GM18868 (cell line): Measurements from ENCODE around the gene GGT6.
"Not testable (repeated sequence)": the region's sequence is repeated elsewhere in the genome, so short reads cannot be mapped to it uniquely, and the experiment has no call there.

Experiments used
- ATAC-seq: cut with Tn5 transposase; IDR thresholded peaks from one replicate; pipeline ENCODE4 v1.9.1; 2021; ENCODE audit warnings: mild to moderate bottlenecking, moderate library complexity; ENCODE audit not compliant: unreplicated experiment

GGT6 gene

GRCh38 chr17:4592240-4593005 is 32.0 kb upstream of the GGT6 start:
- ATAC-seq: no peak

GRCh38 chr17:4591529-4591928 is 31.2 kb upstream of the GGT6 start:
- ATAC-seq: no peak

- ATAC-seq: no peak
Measured at GRCh38 chr17:4590981-4591453, 30.6 kb upstream of the GGT6 start.

- ATAC-seq: not testable (repeated sequence)
Measured at GRCh38 chr17:4590042-4590441, 29.7 kb upstream of the GGT6 start.

- ATAC-seq: no peak
Measured at GRCh38 chr17:4588898-4589625, 28.7 kb upstream of the GGT6 start.

- no peak for ATAC-seq
Measured at GRCh38 chr17:4588391-4588790, 28.0 kb upstream of the GGT6 start.

GRCh38 chr17:4587803-4588202 is 27.4 kb upstream of the GGT6 start:
- ATAC-seq: no peak

GRCh38 chr17:4587195-4587594 is 26.8 kb upstream of the GGT6 start:
- no peak for ATAC-seq

- no peak for ATAC-seq
Measured at GRCh38 chr17:4586043-4586442, 25.7 kb upstream of the GGT6 start.

GRCh38 chr17:4585638-4585994 is 25.2 kb upstream of the GGT6 start:
- no peak for ATAC-seq

GRCh38 chr17:4584917-4585637 is 24.7 kb upstream of the GGT6 start:
- no peak for ATAC-seq

GRCh38 chr17:4584101-4584916 is 23.9 kb upstream of the GGT6 start, which contains the start of gene SMTNL2:
TSS of gene SMTNL2 (plus strand) at chr17:4584529. CDS start at chr17:4584606, 77 bp downstream.
- ATAC-seq: no peak

GRCh38 chr17:4583782-4584100 is 23.4 kb upstream of the GGT6 start:
- ATAC-seq: no peak

- no peak for ATAC-seq
Measured at GRCh38 chr17:4583206-4583605, 22.8 kb upstream of the GGT6 start.

GRCh38 chr17:4582691-4583090 is 22.3 kb upstream of the GGT6 start:
- no peak for ATAC-seq

- ATAC-seq: no peak
Measured at GRCh38 chr17:4582101-4582501, 21.7 kb upstream of the GGT6 start.

GRCh38 chr17:4580291-4580690 is 19.9 kb upstream of the GGT6 start:
- ATAC-seq: no peak

GRCh38 chr17:4579678-4580077 is 19.3 kb upstream of the GGT6 start:
- ATAC-seq: no peak

- not testable (repeated sequence) for ATAC-seq
Measured at GRCh38 chr17:4578349-4578748, 18.0 kb upstream of the GGT6 start.

GRCh38 chr17:4577386-4577993 is 17.1 kb upstream of the GGT6 start:
- no peak for ATAC-seq
